Caco-2 (cell line): Measurements from ENCODE around the gene SMURF1. TPM values are rescaled to one million over a fixed set of nuclear protein-coding genes. Genes with fewer than 3 reads are reported as not detected.

Experiments
- BruUV-seq: library from RNA; stranded (reverse); fragments of 400-500 nt; replicated peaks from 2 replicates; lab custom pipeline; 2021; lab: Mats Ljungman, UMichigan
- CTCF ChIA-PET: fragments of 300-600 bp; sonication (Branson Sonifier 250); formaldehyde crosslinking; loops from one replicate; lab custom pipeline; 2022; ENCODE audit warnings: antibody characterized with exemption; lab: Charles Lee
- POLR2A ChIA-PET: fragments of 300-600 bp; sonication (Branson Sonifier 250); formaldehyde crosslinking; loops from one replicate; lab custom pipeline; 2022; ENCODE audit warnings: antibody characterized with exemption; lab: Charles Lee
- DNase-seq, 2 experiments: peaks; one replicate each; pipeline versions ENCODE4 v3.0.0 to v3.0.0-alpha.2; 2020 to 2022
- H3K27me3 ChIP-seq: replicated peaks from 2 replicates; pipeline ENCODE4 v1.6.0; 2011; ENCODE audit warnings: low read length; ENCODE audit not compliant: control insufficient read depth, insufficient read depth
- H3K36me3 ChIP-seq: 2 replicates; pipeline ENCODE4 v1.5.1; 2011; ENCODE audit warnings: low read length; ENCODE audit not compliant: control insufficient read depth, insufficient read depth
- H3K4me1 ChIP-seq: fragments of 250-450 bp; sonication (Bioruptor Pico); 2 replicates; pipeline ENCODE4 v1.5.1; 2020; ENCODE audit warnings: mild to moderate bottlenecking
- H3K4me3 ChIP-seq: 2 replicates; pipeline ENCODE4 v1.5.1; 2011; ENCODE audit warnings: low read depth, mild to moderate bottlenecking, control low read depth, low read length
- H3K9me3 ChIP-seq: fragments of 250-450 bp; sonication (Bioruptor Pico); 2 replicates; pipeline ENCODE4 v1.5.1; 2020; ENCODE audit warnings: mild to moderate bottlenecking, moderate library complexity
- H3K27ac Mint-ChIP-seq: one replicate; pipeline ENCODE4 v1.8.0; 2022; ENCODE audit warnings: mixed read lengths; ENCODE audit not compliant: unreplicated experiment
- H3K27me3 Mint-ChIP-seq: one replicate; pipeline ENCODE4 v1.8.0; 2022; ENCODE audit warnings: mixed read lengths; ENCODE audit not compliant: insufficient read depth, unreplicated experiment
- H3K36me3 Mint-ChIP-seq: one replicate; pipeline ENCODE4 v1.8.0; 2022; ENCODE audit warnings: mild to moderate bottlenecking, mixed read lengths; ENCODE audit not compliant: insufficient read depth, unreplicated experiment
- H3K4me1 Mint-ChIP-seq: one replicate; pipeline ENCODE4 v1.8.0; 2022; ENCODE audit warnings: low read depth, mixed read lengths; ENCODE audit not compliant: unreplicated experiment
- H3K4me3 Mint-ChIP-seq: one replicate; pipeline ENCODE4 v1.8.0; 2022; ENCODE audit warnings: mild to moderate bottlenecking, moderate library complexity, mixed read lengths; ENCODE audit not compliant: unreplicated experiment
- H3K9me3 Mint-ChIP-seq: one replicate; pipeline ENCODE4 v1.8.0; 2022; ENCODE audit warnings: mixed read lengths; ENCODE audit not compliant: unreplicated experiment
- intact Hi-C: fragments of 100-400 bp; cut with micrococcal nuclease; formaldehyde crosslinking; loops from one replicate; pipeline ENCODE4 v1.10.0; 2022; ENCODE audit not compliant: unreplicated experiment
- total RNA-seq: library from RNA; stranded (reverse); gene quantifications from 2 replicates; pipeline ENCODE4 v1.2.3, GENCODE V29; 2022
- TF ChIP-seq, protein P1 (sequence below), 2 experiments: fragments of 200-600 bp in 1 of 2; IDR thresholded peaks; 1 replicate in 1 of 2; 2 replicates in 1 of 2; pipeline versions ENCODE4 v1.5.1 to v1.8.0; 2011 to 2022; ENCODE audit warnings: antibody characterized with exemption in 1 of 2, control low read depth in 1 of 2, inconsistent platforms in 1 of 2, low read depth in 1 of 2, low read length in 1 of 2, mild to moderate bottlenecking in 1 of 2, moderate library complexity in 1 of 2; ENCODE audit not compliant: insufficient read depth in 1 of 2, severe bottlenecking in 1 of 2, unreplicated experiment in 1 of 2

SMURF1 gene
- total RNA-seq, 1 experiment from 2014 or later = 22.5 TPM

DNA sequence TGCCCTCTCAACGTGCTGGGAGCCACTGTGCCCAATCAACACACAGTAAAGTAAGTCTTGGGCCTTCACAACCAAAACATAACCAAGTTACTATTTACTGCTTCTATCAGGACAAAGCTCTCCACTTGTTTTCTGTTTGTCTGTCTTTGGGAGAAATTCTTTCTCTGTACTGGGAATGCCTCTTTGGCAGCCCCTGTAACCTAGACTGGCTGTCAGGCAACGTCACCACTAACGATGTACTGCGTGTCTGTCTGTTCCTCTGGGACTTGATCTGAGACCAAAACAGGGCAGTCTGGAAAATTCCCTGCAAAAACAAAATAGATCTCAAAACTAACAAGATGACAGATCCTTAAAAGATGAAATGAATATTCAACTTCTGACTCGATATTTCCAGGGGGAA, 113.0 kb downstream of the SMURF1 start:
- no peaks in the 10 kb centered on the region for H3K27me3 ChIP-seq
- no peak for DNase-seq
- H3K9me3 ChIP-seq = no peaks in the 10 kb centered on the region
- Mint-ChIP-seq H3K27ac (peak overlapping the region; percentile 39), H3K27me3 (no peaks in the 10 kb centered on the region), H3K4me1 (peaks cover 10% of the 10 kb centered on the region), H3K9me3 (no peaks in the 10 kb centered on the region), H3K36me3 (peaks cover 88% of the 10 kb centered on the region), H3K4me3 (no peak overlapping the region)
- ChIA-PET CTCF (no interaction called here), POLR2A (no interaction called here)
- no peak overlapping the region for H3K4me3 ChIP-seq
- BruUV-seq = no TSS peak
- H3K4me1 ChIP-seq = peaks cover 13% of the 10 kb centered on the region; the same call in 1 of the 2 replicates
- peaks cover 6% of the 10 kb centered on the region for H3K36me3 ChIP-seq
- TF ChIP-seq, protein P1, sequence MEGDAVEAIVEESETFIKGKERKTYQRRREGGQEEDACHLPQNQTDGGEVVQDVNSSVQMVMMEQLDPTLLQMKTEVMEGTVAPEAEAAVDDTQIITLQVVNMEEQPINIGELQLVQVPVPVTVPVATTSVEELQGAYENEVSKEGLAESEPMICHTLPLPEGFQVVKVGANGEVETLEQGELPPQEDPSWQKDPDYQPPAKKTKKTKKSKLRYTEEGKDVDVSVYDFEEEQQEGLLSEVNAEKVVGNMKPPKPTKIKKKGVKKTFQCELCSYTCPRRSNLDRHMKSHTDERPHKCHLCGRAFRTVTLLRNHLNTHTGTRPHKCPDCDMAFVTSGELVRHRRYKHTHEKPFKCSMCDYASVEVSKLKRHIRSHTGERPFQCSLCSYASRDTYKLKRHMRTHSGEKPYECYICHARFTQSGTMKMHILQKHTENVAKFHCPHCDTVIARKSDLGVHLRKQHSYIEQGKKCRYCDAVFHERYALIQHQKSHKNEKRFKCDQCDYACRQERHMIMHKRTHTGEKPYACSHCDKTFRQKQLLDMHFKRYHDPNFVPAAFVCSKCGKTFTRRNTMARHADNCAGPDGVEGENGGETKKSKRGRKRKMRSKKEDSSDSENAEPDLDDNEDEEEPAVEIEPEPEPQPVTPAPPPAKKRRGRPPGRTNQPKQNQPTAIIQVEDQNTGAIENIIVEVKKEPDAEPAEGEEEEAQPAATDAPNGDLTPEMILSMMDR (IDR thresholded peaks at IDR 0.05; ENCODE audit: insufficient read depth in 1 of 2, low read depth in 1 of 2, low read length in 1 of 2, severe bottlenecking in 1 of 2, unreplicated experiment in 1 of 2) = no peak
- intact Hi-C loops = no loop called here

DNA sequence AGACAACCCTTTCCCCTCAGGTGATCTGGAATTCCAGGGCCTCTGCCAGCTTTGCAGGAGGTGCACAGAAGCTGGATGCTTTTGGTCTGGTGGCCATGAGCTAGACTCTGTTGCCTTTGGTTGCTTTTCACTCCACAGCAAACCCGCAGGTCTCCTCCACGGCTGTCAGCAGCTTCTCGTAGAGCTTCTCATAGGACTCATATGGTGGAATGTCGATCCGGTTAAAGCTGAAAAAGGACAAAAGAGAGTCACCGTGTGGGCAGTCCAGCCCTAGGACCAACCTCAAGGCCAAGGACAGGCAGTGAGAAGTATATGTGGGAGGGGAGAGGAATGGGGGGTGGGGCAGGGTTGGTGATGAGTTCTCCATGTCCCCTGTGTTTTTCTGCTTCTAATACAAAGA, 113.5 kb downstream of the SMURF1 start:
- H3K4me3 ChIP-seq = no peak overlapping the region
- H3K9me3 ChIP-seq = no peaks in the 10 kb centered on the region
- H3K4me1 Mint-ChIP-seq = peaks cover 10% of the 10 kb centered on the region
- TF ChIP-seq, protein P1 (IDR thresholded peaks at IDR 0.05; ENCODE audit: insufficient read depth in 1 of 2, low read depth in 1 of 2, low read length in 1 of 2, severe bottlenecking in 1 of 2, unreplicated experiment in 1 of 2) = no peak
- H3K36me3 ChIP-seq = peaks cover 6% of the 10 kb centered on the region
- H3K4me3 Mint-ChIP-seq = peak overlapping the region; percentile 7
- BruUV-seq = no TSS peak
- no peaks in the 10 kb centered on the region for H3K27me3 ChIP-seq
- H3K27ac Mint-ChIP-seq = peak overlapping the region; percentile 39
- no peaks in the 10 kb centered on the region for H3K9me3 Mint-ChIP-seq
- POLR2A ChIA-PET = interaction anchor here (0.5 to 0.7 kb wide), 3 partner anchors 239 to 380 kb away, joined by 3 to 4 read pairs (median 3); no protein-coding TSS in a partner anchor
- DNase-seq = no peak
- intact Hi-C loops = no loop called here
- H3K27me3 Mint-ChIP-seq = no peaks in the 10 kb centered on the region
- CTCF ChIA-PET = no interaction called here
- H3K36me3 Mint-ChIP-seq = peaks cover 88% of the 10 kb centered on the region
- H3K4me1 ChIP-seq = peaks cover 13% of the 10 kb centered on the region; the same call in 1 of the 2 replicates

DNA sequence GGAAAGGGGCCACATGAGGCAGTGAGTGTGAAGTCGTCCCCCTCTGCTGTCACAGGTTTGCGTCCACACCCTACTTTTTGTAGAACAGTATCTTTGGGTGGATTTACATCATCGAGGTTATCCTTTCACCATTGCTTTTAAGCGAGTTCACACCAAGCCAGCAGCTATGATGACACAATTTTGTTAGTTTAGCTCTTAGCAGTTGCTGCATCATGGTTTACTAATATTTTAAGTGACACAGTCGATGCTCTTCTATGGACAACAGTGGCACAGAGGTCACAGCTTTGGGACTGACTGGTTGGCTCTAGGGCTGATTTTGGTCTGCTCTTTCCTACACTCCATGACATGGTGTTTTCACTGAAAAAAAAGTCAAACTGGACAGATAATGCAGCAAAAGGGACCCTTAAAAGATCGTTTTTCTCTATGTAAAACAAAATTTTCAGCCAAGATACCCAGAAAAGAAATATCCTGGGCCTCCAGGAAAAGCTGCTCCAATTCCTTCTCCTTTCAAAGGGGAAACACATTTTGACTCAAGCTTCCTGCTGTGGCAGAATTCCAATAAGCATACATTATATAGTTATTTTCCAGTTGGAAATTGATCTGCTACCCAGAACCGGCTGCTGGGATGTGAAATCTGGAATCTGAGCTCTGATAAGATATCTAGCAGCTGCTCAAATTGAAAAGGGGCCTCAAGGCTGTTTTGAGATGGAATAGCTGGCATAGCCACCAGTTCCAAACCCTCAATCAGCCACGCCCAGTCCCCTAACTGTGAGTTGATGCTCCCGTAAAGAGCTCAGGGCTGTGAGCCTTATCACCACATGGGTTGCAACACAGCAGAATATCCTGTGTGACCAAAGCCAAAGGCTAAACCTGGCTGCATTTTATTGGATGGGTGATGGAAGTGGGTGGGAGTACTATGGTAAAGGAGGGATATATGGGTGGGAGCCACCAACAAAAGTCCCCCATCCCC, 114.2 kb downstream of the SMURF1 start:
- peaks cover 10% of the 10 kb centered on the region for H3K4me1 Mint-ChIP-seq
- no peaks in the 10 kb centered on the region for H3K27me3 Mint-ChIP-seq
- POLR2A ChIA-PET = interaction anchor here (0.5 to 0.7 kb wide), 3 partner anchors 240 to 380 kb away, joined by 3 to 4 read pairs (median 3); no protein-coding TSS in a partner anchor
- no peaks in the 10 kb centered on the region for H3K9me3 Mint-ChIP-seq
- intact Hi-C loops = no loop called here
- peaks cover 84% of the 10 kb centered on the region for H3K36me3 Mint-ChIP-seq
- TF ChIP-seq, protein P1 (IDR thresholded peaks at IDR 0.05; ENCODE audit: insufficient read depth in 1 of 2, low read depth in 1 of 2, low read length in 1 of 2, severe bottlenecking in 1 of 2, unreplicated experiment in 1 of 2) = no peak
- peak; percentile 49 to 68 for DNase-seq
- H3K36me3 ChIP-seq = peaks cover 6% of the 10 kb centered on the region
- BruUV-seq = no TSS peak
- CTCF ChIA-PET = no interaction called here
- peak overlapping the region; percentile 7 for H3K4me3 Mint-ChIP-seq
- H3K4me3 ChIP-seq = no peak overlapping the region
- peak overlapping the region; percentile 39 for H3K27ac Mint-ChIP-seq
- H3K9me3 ChIP-seq = no peaks in the 10 kb centered on the region
- H3K4me1 ChIP-seq = peaks cover 13% of the 10 kb centered on the region; the same call in 1 of the 2 replicates
- no peaks in the 10 kb centered on the region for H3K27me3 ChIP-seq
